DMS 273 (cell line): ENCODE measurements around the gene ALK.
A peak's percentile ranks its signal among the peaks of the same experiment; 100 is the strongest.

Experiments used
- DNase-seq: peaks from one replicate; lab custom pipeline; 2025; ENCODE audit not compliant: unreplicated experiment; lab: John Stamatoyannopoulos, UW

The ALK gene

DNA sequence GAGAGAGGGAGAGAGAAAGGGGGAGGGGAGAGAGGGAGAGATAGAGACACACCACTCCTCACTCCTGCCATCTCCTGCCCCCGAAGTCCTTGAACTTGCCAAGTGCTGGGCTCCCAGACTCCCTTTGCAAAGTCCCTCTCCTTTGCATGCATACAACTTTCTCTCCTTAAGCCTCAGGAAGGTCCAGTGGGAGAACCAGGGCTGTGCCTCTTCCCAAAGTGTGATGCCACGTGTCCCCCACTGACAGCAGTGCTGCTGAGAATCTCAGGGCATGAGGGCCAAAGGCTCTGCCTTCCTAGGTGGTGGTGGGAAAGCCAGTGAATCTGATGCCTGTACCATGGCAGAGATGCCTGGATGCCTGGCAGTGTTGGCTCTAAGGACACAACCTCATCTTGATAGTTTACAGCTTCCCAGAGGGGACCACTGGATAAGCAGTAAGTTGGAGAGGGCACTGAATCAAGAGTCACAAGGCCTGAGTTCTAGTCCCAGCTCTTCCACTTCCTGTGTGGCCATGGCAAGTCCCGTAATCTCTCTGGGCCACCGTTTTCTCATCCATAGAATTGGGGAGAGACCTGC, 702.7 kb downstream of the ALK start:
- no peak for DNase-seq

DNA sequence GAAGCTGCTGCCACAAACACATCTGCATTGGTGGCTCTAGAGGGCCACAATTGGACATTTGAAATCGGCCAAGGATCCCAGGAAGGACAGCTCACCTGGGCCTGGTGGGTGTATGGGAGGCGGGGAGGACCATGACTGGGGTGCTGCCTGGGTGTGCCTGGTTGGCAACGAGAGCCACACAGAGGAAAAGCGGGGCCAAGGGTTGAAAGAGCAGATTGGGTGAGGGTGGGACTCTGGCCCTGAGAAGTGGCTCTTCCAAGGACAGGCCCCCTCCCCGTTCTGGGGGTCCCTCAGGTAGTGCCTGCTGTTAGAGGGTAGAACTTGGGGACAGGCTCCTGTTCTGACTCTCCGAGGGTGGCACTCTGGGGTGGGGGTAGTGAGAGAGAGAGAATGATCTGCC, 703.3 kb downstream of the ALK start:
- no peak for DNase-seq

DNA sequence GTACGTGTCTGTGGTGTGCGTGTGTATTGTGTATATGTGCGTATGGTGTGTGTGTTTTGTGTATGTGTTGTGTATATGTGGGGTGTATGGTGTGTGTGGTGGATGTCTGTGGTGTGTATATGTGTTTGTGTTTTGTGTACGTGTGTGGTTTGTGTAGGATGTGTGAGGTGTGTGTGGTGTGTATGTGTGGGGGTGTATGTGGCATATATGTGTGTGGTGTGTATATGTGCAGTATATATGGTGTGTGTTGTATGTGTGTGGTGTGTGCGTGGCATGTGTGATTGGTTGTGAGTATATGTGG, 704.8 kb downstream of the ALK start:
- DNase-seq, result no peak

DNA sequence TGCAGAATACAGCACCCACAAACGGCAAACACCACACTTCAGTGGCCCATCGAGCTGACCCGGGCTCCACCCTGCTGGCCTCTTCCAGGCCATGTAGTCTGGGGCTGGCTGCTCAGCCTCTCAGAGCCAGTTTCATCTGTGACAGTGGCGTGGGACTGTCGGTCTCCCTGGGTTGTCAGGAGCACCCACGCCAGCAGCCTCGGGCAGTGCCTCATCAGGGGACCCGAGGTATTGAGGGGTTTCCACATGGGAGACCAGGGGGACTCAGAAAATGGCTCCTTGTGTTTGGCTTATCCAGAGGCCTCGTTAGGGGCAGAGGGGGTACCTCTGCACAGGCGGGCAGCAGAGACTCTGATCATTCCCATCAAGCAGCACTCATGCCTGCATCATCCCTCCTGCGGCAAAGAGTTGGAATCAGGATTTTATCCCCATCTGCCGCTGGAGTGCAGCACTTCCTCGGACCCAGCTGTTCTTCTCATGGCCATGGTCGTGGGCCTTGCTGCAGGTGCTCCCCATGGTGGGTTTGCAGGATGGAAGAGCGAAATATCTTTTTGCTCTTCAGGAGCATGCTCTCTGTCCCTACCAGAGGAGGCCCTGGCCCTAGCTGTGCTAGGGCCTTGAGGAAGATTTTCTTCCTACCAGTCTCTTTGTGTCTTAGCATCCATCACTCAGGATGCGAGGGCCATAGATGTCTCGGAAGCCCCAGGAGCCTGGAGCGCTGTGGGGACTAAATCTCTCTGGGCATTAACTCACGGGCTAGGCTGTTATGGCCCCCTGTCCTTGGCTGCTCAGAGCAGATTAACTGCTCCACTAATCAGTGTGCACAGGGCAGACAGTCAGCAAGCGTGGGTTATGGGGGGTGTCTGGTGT, 705.4 kb downstream of the ALK start:
- DNase-seq, result no peak

DNA sequence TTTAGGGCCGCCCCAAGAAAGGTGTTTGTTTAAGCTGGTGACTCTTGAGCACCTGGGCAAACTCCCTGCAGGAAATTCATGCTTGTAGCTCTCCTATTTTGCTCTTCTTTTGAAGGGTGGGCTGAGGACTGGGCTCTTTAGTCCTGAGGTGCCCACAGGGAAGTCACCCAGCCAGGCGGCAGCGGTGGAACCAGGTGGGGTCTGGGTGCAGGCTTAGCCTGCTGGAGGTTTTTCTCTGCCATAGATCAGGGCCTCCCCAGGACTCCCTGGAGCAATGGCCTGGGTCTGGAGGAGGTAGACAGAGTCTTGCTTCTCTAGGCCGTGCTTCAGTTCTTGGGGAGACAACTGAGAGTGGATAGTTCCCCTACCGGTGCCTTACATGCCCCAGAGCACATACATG, 706.3 kb downstream of the ALK start:
- DNase-seq, result no peak

DNA sequence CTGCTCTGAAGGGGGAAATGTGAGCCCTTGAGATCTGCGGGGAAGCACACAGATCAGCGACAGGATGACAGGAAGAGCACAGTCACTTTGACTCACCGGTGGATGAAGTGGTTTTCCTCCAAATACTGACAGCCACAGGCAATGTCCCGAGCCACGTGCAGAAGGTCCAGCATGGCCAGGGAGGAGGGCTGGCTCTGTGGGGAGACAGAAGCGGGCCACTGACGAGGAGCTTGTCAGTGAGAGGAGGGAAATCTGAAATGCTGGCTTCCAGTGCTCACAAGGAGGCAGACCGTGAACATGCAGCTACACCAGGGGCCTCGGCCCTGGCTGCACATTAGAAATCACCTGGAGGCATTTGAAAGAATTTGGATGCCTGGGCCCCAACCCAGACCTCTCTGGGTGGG, 707.5 kb downstream of the ALK start:
- no peak for DNase-seq

DNA sequence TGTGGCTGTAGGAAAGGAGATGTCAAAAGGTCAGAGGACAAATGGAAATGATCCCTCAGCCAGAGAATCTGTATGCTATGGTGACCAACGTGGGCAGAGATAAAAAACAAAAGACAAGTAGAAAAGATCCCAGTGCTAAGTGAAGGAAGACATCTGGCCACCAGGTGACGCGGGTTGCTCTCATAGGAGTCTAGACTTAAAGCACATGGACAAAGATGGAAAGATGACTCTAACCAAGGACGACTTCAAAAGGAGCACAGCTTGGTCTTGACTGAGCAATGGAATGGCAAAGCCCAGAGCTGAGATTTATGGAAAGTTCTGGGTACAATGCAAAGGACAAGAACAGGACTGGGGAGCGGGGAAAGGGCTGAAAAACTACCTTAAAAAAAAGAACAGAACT, 709.4 kb downstream of the ALK start:
- peak; percentile 15 for DNase-seq

DNA sequence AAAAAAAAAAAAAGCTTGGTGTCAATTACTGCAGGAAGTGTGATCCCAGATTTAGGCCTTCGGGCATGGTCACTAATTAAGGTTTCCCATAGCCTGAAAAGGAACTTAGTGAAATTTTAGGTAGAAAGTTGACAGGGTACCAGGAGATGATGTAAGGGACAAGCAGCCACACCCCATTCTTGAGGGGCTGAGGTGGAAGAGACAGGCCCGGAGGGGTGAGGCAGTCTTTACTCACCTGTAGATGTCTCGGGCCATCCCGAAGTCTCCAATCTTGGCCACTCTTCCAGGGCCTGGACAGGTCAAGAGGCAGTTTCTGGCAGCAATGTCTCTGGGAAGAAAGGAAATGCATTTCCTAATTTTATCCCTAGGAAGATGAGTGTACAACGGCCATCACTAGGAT, 711.8 kb downstream of the ALK start:
- no peak for DNase-seq

DNA sequence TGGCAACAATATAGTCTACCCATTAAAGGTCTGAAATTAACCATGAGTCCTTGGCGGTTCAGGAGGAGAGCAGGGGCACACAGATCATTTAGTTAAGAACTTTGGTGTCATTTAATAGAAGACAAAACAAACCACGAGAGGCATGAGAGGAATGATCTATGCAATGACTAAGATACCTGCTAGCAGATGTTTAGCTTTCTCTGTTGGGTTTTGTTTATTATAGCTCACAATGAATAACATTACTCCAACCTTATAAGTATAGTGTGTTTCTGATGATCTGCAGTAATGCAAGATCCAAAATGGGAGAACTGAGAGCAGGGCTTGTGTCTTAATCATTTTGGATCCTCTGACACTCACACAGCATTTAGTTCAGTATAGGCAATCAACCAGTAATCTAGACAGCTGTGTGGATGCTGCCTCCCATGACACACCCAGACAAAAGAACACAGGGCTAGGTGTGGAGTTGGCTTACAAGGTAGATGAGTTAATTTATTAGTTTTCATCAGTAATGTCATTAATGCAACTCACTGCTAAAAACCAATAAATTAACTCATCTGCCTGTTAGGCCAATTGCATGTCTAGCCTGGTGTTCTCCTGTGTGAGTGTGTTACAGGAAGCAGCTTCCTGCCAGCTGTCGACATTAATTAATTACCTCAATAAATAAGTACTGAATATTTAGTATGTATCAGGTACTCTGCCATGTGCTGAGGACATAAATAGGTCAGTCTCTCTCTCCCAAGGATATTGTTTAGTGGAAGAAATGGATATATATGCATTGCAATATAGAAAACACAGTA, 713.8 kb downstream of the ALK start:
- DNase-seq, result peak; percentile 10

DNA sequence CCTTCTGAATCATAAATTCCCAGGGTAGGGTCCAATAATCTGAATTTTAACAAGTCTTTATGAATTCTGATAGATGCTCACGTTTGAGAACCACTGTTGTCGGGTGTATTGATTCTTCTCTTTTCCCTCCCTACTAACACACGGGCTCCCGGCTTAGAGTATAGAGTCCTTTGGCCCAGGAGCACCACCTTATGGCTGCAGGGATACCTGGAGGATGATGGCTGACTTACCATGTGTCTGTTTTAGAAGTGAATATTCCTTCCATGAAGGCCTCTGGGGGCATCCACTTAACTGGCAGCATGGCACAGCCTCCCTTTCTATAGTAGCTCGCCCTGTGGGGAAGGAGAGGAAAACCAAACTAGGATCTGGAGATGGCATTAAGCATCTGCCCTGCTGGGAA, 714.4 kb downstream of the ALK start:
- DNase-seq, result no peak

DNA sequence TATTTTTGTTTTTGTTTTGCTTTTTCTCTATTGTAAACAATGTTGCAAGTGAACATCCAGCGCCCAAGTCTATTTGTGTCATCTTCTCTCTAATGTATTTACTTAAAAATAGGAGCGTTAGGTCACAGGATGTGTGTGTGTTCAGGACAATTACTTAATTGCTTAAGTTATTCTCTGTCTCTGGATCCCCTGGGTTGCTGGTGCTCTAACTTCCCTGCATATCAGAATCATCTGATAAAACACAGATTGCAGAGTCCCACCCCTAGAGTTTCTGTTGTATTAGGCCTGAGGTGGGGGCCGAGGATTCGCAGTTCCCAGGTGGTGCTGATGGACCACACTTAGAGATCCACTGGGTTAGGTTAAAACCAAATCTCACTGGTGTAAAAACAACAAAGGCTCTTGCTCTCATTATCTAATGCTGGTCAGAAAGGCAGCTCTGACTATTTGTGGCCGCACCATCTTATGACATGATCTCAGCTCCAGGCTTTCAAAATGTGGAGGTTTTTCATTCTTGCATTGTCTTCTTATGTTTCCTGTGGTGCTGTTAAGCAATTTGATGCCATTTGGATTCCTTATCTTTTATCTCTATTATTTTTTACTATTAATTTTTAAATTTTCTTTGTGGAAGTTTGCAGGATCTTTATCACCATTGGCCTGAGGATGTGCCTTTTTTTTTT, 718.4 kb downstream of the ALK start:
- DNase-seq, result no peak

DNA sequence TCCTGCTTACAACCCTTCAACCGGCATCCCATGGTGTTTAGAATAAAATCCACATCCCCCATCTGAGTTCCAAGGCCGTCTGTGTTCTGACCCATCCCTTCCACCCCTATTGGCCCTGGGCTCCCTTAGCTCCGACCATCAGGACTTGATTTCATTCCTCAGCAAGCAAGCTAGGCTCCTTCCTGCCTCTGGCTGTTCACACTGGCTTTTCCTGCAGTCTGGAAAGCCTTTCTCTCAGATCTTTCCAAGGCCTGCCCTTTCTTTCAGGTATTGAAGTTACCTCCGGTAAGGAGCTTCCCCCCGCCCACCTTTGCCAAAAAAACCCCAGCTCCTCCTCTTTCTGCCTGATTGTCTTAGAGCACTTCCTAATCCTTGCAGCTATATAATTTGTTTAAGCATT, 719.4 kb downstream of the ALK start:
- no peak for DNase-seq

DNA sequence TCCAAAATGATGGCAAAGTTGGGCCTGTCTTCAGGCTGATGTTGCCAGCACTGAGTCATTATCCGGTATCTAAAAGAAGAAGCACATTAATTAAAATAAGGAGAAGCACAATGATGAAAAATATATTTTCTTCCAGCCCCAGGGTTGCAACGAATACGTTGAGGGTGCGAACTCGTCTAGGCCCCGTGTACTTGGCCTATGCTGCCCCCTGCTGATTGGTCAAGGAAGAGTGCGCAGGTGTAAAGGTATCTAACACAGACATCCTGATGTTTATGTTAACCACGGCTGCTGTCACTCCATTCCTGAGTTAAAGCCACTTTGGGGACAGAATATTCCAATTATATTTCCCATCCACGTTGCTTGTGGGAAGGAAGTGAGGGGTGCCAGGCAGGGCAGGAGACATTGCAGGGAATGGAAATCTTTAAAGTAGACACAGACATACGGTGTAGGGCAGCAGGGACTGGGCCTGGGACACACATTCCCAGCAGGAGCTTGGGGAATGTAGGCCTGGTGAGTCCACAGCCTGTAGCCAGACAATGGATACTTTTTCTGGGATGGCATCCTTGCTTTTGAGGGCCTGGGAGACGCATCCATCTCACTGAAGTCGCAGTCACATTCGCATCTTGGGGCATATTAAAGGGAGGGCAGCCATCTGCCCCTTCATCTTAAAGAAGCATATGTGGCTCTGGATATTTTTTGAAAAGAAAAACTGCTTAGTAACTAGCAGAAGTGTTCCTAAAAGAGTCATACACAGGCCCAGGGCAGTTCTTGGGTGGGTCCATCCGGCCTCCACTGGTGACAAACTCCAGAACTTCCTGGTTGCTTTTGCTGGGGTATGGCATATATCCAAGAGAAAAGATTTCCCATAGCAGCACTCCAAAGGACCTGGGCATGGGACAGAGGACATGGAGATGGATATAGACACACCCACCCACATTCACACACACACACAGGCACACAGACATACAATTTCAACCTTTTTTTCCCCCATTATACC, 724.3 kb downstream of the ALK start:
- peak; percentile 83 for DNase-seq

DNA sequence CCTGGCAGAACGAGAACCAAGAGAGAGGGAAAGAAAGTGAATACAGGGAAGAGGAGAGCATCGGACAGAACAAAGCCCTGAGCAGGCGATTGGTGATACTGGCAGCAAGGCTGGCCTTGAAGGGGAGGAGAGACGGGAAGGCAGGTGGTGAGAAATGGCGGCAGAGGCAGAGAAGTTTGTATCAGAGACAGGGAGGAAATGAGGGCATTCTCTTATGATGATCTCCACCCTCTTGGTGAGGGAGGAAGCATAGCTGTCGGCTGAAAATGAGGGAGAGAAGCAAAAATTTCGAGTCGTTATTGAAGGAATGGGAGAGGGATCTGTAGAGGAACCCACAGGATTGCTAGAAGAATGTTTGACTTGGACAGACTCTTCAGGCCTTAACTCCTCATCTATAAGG, 725.6 kb downstream of the ALK start:
- DNase-seq, result no peak

DNA sequence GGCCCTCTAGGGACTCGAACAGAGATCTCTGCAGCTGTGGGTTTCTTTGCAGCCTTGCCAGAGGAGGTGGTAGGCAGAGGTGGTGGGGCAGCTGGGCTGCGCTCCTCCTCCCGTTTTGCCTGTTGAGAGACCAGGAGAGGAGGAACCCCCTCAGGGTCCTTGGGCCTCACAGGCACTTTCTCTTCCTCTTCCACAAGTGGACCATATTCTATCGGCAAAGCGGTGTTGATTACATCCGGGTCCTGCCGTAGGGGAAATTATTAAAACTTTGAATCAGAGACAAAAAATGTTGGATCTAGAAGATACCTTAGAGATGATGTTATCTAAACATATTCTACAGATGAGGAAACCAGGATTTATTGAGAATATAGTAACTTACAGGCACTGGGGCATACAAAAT, 727.7 kb downstream of the ALK start:
- DNase-seq, result no peak

DNA sequence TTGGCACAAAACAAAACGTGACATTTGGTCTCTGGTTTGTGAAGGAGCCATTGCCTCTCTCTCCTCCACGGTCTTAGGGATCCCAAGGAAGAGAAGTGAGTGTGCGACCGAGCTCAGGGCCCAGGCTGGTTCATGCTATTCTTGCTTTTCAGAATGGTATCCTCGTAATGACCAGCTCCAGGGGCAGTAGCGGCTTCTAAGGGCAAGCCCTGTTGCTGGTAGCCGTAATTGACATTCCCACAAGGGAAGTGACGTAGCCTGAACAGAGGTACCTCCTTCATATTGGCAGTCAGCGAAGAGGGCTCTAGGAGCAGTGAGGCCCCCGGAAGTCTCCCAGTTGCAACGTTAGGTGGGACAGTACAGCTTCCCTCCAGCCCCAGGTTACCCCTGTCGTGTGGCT, 728.3 kb downstream of the ALK start:
- DNase-seq, result no peak

DNA sequence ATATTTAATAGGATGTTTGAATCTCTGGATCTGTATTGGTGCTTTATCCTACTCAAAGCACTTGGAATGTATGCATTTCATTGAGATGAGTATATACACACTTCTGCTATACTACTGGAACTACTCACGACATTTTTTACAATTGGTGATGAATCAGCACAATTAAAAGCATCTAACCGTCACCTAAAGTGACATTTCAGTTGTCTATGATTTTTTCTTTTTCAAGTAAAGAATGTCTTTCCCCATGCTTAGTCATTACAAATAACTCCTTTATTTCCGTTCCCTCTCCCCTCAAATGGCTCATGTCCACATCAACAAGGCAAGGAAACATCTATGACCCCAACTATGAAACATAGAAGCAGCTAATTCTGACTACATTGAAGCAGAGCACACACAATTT, 728.9 kb downstream of the ALK start:
- DNase-seq, result no peak

DNA sequence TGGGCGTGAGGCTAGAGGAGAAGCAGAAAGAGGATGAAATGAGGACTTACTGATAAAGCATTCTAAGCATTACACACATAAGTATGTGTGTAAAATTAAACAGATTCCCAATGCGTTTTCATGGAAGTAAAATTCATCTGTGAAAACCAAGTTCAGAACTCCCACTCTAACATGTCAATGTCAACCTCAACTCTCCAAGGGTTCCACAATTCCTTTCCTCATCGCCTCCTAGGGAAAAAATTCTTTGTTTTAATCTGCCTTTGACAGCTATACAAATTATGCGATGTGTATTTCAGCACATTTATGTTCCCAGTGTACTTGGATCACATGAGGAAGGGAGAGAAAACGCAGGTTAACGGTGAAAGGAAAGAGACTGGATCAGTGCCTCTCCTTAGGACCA, 729.6 kb downstream of the ALK start:
- no peak for DNase-seq

DNA sequence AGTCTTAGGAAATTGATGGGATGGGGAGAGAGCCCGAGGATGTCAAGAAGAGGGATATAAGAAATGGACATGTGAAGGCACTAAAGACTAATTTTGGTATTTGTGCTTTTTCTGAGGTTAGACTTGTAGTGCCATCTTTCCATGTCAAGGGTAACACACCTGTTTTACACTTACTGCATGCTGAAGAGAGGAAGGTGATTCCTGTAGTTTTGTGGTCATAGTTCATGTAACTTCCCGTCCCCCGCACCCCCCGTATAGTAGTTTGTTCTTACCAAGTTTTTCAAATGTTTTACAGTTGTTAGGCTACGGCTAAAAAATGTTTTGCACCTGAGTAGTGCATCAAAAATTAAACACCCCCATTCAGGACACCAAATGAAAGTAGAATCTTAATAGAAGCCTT, 732.3 kb downstream of the ALK start:
- DNase-seq, result no peak

DNA sequence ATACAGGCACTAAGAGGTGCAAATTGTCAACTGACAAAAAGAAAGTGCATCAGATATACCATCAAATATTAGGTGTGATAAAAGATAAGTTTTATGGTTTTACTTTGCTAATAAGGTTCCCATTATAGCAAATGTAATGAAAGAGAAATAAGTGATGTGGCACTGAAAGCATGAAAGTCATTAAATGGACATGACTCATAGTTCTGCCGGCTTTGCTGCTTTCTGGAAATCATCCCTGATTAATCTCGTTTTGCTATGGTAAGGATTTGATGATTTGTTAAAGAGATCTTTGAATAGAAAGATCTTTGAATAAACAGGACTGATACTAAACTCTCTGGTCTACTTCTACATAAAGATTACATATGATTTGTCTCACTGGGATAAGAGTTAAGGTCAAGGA, 733.5 kb downstream of the ALK start:
- no peak for DNase-seq

DNA sequence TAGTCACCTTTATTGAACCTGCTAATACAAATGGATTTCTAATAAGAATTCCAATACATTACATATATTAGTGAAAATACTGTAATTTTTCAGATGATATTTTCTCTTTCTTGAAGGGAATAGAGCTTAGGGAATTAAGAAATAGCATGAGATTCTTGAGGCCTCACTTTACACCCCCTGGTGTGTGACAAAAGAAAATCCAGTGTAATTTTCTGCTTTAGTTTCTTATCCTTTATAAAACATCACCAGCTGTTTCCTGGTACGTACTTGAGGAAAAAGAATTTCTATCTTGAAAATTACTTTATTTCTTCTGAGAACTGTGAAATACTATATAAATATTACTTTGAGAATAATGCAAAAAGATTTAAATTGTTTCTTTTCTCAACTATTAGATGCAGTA, 734.6 kb downstream of the ALK start:
- DNase-seq, result no peak
